Esophagus squamous epithelium (tissue), 5 donors: ENCODE measurements around the gene ZNF777. TPM values are rescaled to one million over a fixed set of nuclear protein-coding genes. Genes with fewer than 3 reads are reported as not detected.

ENCODE experiments used
- DNase-seq: peaks from one replicate; lab custom pipeline; 2025; lab: John Stamatoyannopoulos, UW
- H3K27ac ChIP-seq, 4 donors: fragments of 200-600 bp; sonication (generic); one replicate each; pipeline ENCODE4 v1.5.1; 2016 to 2019; ENCODE audit warnings: mild to moderate bottlenecking in 1 of 4
- H3K27me3 ChIP-seq, 4 donors: fragments of 200-600 bp; sonication (generic); 1 replicate in 3 of 4; 2 replicates in 1 of 4; pipeline versions ENCODE4 v1.5.1 to v1.6.0; 2017 to 2021; ENCODE audit warnings: antibody characterized with exemption in 1 of 4
- H3K36me3 ChIP-seq, 3 donors: fragments of 200-600 bp; sonication (generic); one replicate each; pipeline ENCODE4 v1.5.1; 2016 to 2019
- H3K4me1 ChIP-seq, 3 donors: fragments of 200-600 bp; sonication (generic); one replicate each; pipeline ENCODE4 v1.5.1; 2017 to 2019
- H3K4me3 ChIP-seq, 4 donors: fragments of 200-600 bp; sonication (generic); 1 replicate in 3 of 4; 2 replicates in 1 of 4; pipeline ENCODE4 v1.5.1; 2016 to 2019; ENCODE audit warnings: mild to moderate bottlenecking in 2 of 4, moderate library complexity in 1 of 4
- H3K9me3 ChIP-seq, 3 donors: fragments of 200-600 bp; sonication (generic); one replicate each; pipeline ENCODE4 v1.5.1; 2016 to 2019
- CTCF ChIP-seq, 6 experiments: fragments of 450-650 bp in 4 of 6; fragments of 200-600 bp in 2 of 6; sonication (generic) in 2 of 6; IDR thresholded peaks; one replicate each; pipeline ENCODE4 v1.5.1; 2016 to 2019; ENCODE audit warnings: antibody characterized with exemption in 6 of 6, mild to moderate bottlenecking in 4 of 6, moderate library complexity in 4 of 6
- POLR2A ChIP-seq, 4 donors: fragments of 450-650 bp; IDR thresholded peaks; one replicate each; pipeline ENCODE4 v1.6.1; 2017; ENCODE audit warnings: antibody characterized with exemption in 4 of 4, mild to moderate bottlenecking in 4 of 4, moderate library complexity in 3 of 4
- WGBS, 2 donors: methylation state at CpG; one replicate each; pipeline ENCODE4 v1.1.5; 2018; 5-methylcytosine and 5-hydroxymethylcytosine counted together
- intact Hi-C: fragments of 100-400 bp; cut with DNase I; formaldehyde crosslinking; loops from one replicate; pipeline ENCODE4 v1.15.0; 2022
- total RNA-seq, 4 donors: library from RNA; depleted of rRNA; stranded (reverse); fragments of >200 nt; gene quantifications; one replicate each; pipeline ENCODE4 v1.1.0, GENCODE V29; 2016
- donor health status: DM: yes; HTN: yes; CAD: no.

ZNF777 gene
- total RNA-seq, 4 donors from 2014 or later, result 4.6 to 9.7 (median 7.8) TPM

GRCh38 chr7:149427096-149427680, 33.7 kb downstream of the ZNF777 start:
- Histone ChIP-seq H3K4me3 (no peak overlapping the region), H3K36me3 (peaks cover 4 to 29% (median 5%) of the 10 kb centered on the region in 3 donors), H3K9me3 (no peaks in the 10 kb centered on the region), H3K4me1 (peaks cover 5 to 17% (median 5%) of the 10 kb centered on the region in 3 donors), H3K27ac (no peak overlapping the region), H3K27me3 (no peaks in the 10 kb centered on the region)
- TF ChIP-seq POLR2A (IDR thresholded peaks at IDR 0.05) (no peak), CTCF (IDR thresholded peaks at IDR 0.05) (no peak)
- WGBS, 2 donors, result 89 to 94% methylated on average over 3 to 4 of the region's 4 CpGs
- intact Hi-C loops, result no loop called here
- no peak for DNase-seq

GRCh38 chr7:149423449-149424110, 37.3 kb downstream of the ZNF777 start:
- peak overlapping the region; percentile 36 to 69 (median 52) for H3K4me3 ChIP-seq
- WGBS, 2 donors, result 17 to 43% methylated on average over 20 to 24 of the region's 24 CpGs
- intact Hi-C loops, result no loop called here

GRCh38 chr7:149422914-149423301, 38.0 kb downstream of the ZNF777 start:
- intact Hi-C loops, result no loop called here
- no peaks in the 10 kb centered on the region for H3K27me3 ChIP-seq
- no peaks in the 10 kb centered on the region for H3K36me3 ChIP-seq
- WGBS, 2 donors, result 10% methylated on average over 2 of the region's 35 CpGs; no CpG with 5 or more reads in 1 of the 2 donors
- peak overlapping the region; percentile 36 to 69 (median 52) for H3K4me3 ChIP-seq
- H3K9me3 ChIP-seq, result no peaks in the 10 kb centered on the region
- DNase-seq, result no peak
- TF ChIP-seq POLR2A (IDR thresholded peaks at IDR 0.05) (no peak), CTCF (IDR thresholded peaks at IDR 0.05) (no peak)
- peaks cover 5 to 23% (median 10%) of the 10 kb centered on the region in 3 donors for H3K4me1 ChIP-seq
- peak overlapping the region; percentile 45 to 73 (median 66) for H3K27ac ChIP-seq

More at GRCh38 chr7:149423449-149424110, 37.3 kb downstream of the ZNF777 start:
- Histone ChIP-seq H3K36me3 (no peaks in the 10 kb centered on the region), H3K9me3 (no peaks in the 10 kb centered on the region), H3K4me1 (peaks cover 5 to 23% (median 10%) of the 10 kb centered on the region in 3 donors), H3K27ac (no peak overlapping the region), H3K27me3 (no peaks in the 10 kb centered on the region)
- TF ChIP-seq CTCF (IDR thresholded peaks at IDR 0.05) (no peak), POLR2A (IDR thresholded peaks at IDR 0.05) (no peak)
- DNase-seq, result no peak

GRCh38 chr7:149422162-149422913, 38.5 kb downstream of the ZNF777 start:
- TF ChIP-seq CTCF (IDR thresholded peaks at IDR 0.05) (peak; percentile 34 to 84 (median 74)), POLR2A (IDR thresholded peaks at IDR 0.05) (no peak)
- intact Hi-C loops, result no loop called here
- Histone ChIP-seq H3K36me3 (no peaks in the 10 kb centered on the region), H3K27ac (peak overlapping the region; percentile 45 to 73 (median 66)), H3K27me3 (no peaks in the 10 kb centered on the region), H3K9me3 (no peaks in the 10 kb centered on the region), H3K4me1 (peaks cover 5 to 23% (median 10%) of the 10 kb centered on the region in 3 donors), H3K4me3 (peak overlapping the region; percentile 36 to 69 (median 52))
- no peak for DNase-seq
- 2 to 13% methylated on average over 9 to 11 of the region's 68 CpGs for WGBS, 2 donors
